Measurements from ENCODE around the gene CNDP1.

DNA sequence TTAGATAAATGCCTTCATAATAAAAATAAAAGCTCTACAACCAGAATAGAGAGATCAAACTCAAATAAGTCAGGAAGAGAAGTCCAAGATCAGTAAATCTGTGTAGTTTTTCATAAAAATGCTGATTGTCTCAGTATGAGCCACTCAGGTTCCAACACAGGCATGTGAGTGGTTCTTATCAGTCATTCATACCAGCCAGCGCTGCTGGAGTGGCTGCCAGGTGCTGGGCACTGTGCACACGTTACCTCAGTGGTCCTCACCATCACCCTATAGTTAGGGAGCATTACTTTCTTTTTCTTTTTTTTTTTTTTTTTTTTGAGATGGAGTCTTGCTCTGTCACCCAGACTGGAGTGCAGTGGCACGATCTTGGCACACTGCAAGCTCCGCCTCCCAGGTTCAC, 23.8 kb downstream of the CNDP1 start:
- TF ChIP-seq, protein P1, sequence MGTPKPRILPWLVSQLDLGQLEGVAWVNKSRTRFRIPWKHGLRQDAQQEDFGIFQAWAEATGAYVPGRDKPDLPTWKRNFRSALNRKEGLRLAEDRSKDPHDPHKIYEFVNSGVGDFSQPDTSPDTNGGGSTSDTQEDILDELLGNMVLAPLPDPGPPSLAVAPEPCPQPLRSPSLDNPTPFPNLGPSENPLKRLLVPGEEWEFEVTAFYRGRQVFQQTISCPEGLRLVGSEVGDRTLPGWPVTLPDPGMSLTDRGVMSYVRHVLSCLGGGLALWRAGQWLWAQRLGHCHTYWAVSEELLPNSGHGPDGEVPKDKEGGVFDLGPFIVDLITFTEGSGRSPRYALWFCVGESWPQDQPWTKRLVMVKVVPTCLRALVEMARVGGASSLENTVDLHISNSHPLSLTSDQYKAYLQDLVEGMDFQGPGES (IDR thresholded peaks at IDR 0.05; ENCODE audit: low read depth, low read length): no peak
- TF ChIP-seq, protein P2, sequence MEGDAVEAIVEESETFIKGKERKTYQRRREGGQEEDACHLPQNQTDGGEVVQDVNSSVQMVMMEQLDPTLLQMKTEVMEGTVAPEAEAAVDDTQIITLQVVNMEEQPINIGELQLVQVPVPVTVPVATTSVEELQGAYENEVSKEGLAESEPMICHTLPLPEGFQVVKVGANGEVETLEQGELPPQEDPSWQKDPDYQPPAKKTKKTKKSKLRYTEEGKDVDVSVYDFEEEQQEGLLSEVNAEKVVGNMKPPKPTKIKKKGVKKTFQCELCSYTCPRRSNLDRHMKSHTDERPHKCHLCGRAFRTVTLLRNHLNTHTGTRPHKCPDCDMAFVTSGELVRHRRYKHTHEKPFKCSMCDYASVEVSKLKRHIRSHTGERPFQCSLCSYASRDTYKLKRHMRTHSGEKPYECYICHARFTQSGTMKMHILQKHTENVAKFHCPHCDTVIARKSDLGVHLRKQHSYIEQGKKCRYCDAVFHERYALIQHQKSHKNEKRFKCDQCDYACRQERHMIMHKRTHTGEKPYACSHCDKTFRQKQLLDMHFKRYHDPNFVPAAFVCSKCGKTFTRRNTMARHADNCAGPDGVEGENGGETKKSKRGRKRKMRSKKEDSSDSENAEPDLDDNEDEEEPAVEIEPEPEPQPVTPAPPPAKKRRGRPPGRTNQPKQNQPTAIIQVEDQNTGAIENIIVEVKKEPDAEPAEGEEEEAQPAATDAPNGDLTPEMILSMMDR (IDR thresholded peaks at IDR 0.05): no peak
- TF ChIP-seq POLR2AphosphoS5 (IDR thresholded peaks at IDR 0.05; ENCODE audit: low read depth, low read length) (no peak), RAD21 (IDR thresholded peaks at IDR 0.05; ENCODE audit: low read length) (no peak), TCF12 (IDR thresholded peaks at IDR 0.05) (no peak), CHD2 (IDR thresholded peaks at IDR 0.05; ENCODE audit: low read length, partially characterized antibody) (no peak), SMC3 (IDR thresholded peaks at IDR 0.05; ENCODE audit: low read depth, low read length) (no peak), TAF1 (IDR thresholded peaks at IDR 0.05; ENCODE audit: borderline replicate concordance, low read depth, low read length) (no peak), NRF1 (IDR thresholded peaks at IDR 0.05; ENCODE audit: low read depth, low read length) (no peak), YY1 (IDR thresholded peaks at IDR 0.05; ENCODE audit: low read depth) (no peak), EZH2phosphoT487 (IDR thresholded peaks at IDR 0.05; ENCODE audit: borderline replicate concordance, low read depth) (no peak)
- TF ChIP-seq, protein P3, sequence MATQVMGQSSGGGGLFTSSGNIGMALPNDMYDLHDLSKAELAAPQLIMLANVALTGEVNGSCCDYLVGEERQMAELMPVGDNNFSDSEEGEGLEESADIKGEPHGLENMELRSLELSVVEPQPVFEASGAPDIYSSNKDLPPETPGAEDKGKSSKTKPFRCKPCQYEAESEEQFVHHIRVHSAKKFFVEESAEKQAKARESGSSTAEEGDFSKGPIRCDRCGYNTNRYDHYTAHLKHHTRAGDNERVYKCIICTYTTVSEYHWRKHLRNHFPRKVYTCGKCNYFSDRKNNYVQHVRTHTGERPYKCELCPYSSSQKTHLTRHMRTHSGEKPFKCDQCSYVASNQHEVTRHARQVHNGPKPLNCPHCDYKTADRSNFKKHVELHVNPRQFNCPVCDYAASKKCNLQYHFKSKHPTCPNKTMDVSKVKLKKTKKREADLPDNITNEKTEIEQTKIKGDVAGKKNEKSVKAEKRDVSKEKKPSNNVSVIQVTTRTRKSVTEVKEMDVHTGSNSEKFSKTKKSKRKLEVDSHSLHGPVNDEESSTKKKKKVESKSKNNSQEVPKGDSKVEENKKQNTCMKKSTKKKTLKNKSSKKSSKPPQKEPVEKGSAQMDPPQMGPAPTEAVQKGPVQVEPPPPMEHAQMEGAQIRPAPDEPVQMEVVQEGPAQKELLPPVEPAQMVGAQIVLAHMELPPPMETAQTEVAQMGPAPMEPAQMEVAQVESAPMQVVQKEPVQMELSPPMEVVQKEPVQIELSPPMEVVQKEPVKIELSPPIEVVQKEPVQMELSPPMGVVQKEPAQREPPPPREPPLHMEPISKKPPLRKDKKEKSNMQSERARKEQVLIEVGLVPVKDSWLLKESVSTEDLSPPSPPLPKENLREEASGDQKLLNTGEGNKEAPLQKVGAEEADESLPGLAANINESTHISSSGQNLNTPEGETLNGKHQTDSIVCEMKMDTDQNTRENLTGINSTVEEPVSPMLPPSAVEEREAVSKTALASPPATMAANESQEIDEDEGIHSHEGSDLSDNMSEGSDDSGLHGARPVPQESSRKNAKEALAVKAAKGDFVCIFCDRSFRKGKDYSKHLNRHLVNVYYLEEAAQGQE (IDR thresholded peaks at IDR 0.05; ENCODE audit: low read depth, low read length): no peak
